Spinal cord (tissue), 10 donors: ENCODE data around the gene IQGAP2. TPM values are rescaled to one million over a fixed set of nuclear protein-coding genes. Genes with fewer than 3 reads are reported as not detected.

Experiments
- DNase-seq, 6 donors: peaks; one replicate each; pipeline versions ENCODE4 v3.0.0 to v3.0.0-alpha.2; 2013 to 2015; ENCODE audit warnings: low spot score in 6 of 6, low read depth in 4 of 6
- H3K27ac ChIP-seq: one replicate; pipeline ENCODE4 v1.5.1; 2013; ENCODE audit warnings: low read depth, low read length, control low read depth
- H3K27me3 ChIP-seq: one replicate; pipeline ENCODE4 v1.6.1; 2013; ENCODE audit warnings: low read length; ENCODE audit not compliant: control insufficient read depth, insufficient read depth
- H3K36me3 ChIP-seq: one replicate; pipeline ENCODE4 v1.6.1; 2013; ENCODE audit warnings: low read length; ENCODE audit not compliant: control insufficient read depth, insufficient read depth
- H3K4me1 ChIP-seq: one replicate; pipeline ENCODE4 v1.6.1; 2013; ENCODE audit warnings: low read length; ENCODE audit not compliant: control insufficient read depth, insufficient read depth
- H3K4me3 ChIP-seq: one replicate; pipeline ENCODE4 v1.5.1; 2013; ENCODE audit warnings: low read depth, low read length, control low read depth
- H3K9me3 ChIP-seq: one replicate; pipeline ENCODE4 v1.6.1; 2013; ENCODE audit warnings: low read length; ENCODE audit not compliant: control insufficient read depth, insufficient read depth
- whole genome bisulfite sequencing: methylation state at CpG from one replicate; pipeline ENCODE4 v1.1.5; 2013; ENCODE audit warnings: missing lambda C conversion rate; ENCODE audit not compliant: insufficient coverage; 5-methylcytosine and 5-hydroxymethylcytosine counted together
- polyA plus RNA-seq, 2 donors: library from polyadenylated mRNA; unstranded; fragments of 120-200 nt; gene quantifications; one replicate each; pipeline ENCODE4 v1.2.1, GENCODE V29; 2013; ENCODE audit not compliant: insufficient read length in 2 of 2
- total RNA-seq, 2 donors: library from RNA; depleted of rRNA in 1 of 2; stranded (reverse); fragments of 120-200 nt in 1 of 2; fragments of >200 nt in 1 of 2; gene quantifications; one replicate each; pipeline versions ENCODE4 v1.2.3 to v1.2.4, GENCODE V29; 2013 to 2014
- donor health status: healthy.

The IQGAP2 gene
- total and polyA plus RNA-seq, 4 donors = 10.5 to 21.6 (median 15.1) TPM

- H3K9me3 ChIP-seq = peaks cover 3% of the 10 kb centered on the region
- H3K27ac ChIP-seq = no peak overlapping the region
- 100% methylated on average over 1 of the region's 11 CpGs for WGBS
- DNase-seq = no peak
- H3K4me1 ChIP-seq = no peaks in the 10 kb centered on the region
- H3K36me3 ChIP-seq = no peaks in the 10 kb centered on the region
- H3K4me3 ChIP-seq = no peak overlapping the region
- no peaks in the 10 kb centered on the region for H3K27me3 ChIP-seq
Observed at GRCh38 chr5:76522103-76522935, 119.2 kb downstream of the IQGAP2 start.

- H3K4me3 ChIP-seq = no peak overlapping the region
- H3K36me3 ChIP-seq = no peaks in the 10 kb centered on the region
- no peaks in the 10 kb centered on the region for H3K27me3 ChIP-seq
- no peaks in the 10 kb centered on the region for H3K9me3 ChIP-seq
- peak overlapping the region; percentile 61 for H3K27ac ChIP-seq
- peak in 1 of 6 donors; percentile 10 for DNase-seq
- H3K4me1 ChIP-seq = no peaks in the 10 kb centered on the region
- no CpG with 5 or more reads among the region's 3 CpGs for WGBS
Observed at GRCh38 chr5:76524101-76524835, 121.2 kb downstream of the IQGAP2 start.

- H3K27ac ChIP-seq = peak overlapping the region; percentile 61
- 15% methylated on average over 2 of the region's 2 CpGs for WGBS
- no peaks in the 10 kb centered on the region for H3K9me3 ChIP-seq
- no peaks in the 10 kb centered on the region for H3K36me3 ChIP-seq
- peak in 2 of 6 donors; percentile 69 to 80 for DNase-seq
- H3K4me1 ChIP-seq = no peaks in the 10 kb centered on the region
- H3K27me3 ChIP-seq = no peaks in the 10 kb centered on the region
- H3K4me3 ChIP-seq = no peak overlapping the region
Observed at GRCh38 chr5:76524868-76525267, 121.8 kb downstream of the IQGAP2 start.

GRCh38 chr5:76525956-76526355, 122.9 kb downstream of the IQGAP2 start:
- no peak for DNase-seq
- Histone ChIP-seq H3K4me1 (no peaks in the 10 kb centered on the region), H3K36me3 (no peaks in the 10 kb centered on the region), H3K4me3 (no peak overlapping the region), H3K27me3 (no peaks in the 10 kb centered on the region), H3K27ac (no peak overlapping the region), H3K9me3 (no peaks in the 10 kb centered on the region)
- no CpG with 5 or more reads among the region's 2 CpGs for WGBS

- peak in 2 of 6 donors; percentile 16 to 35 for DNase-seq
- Histone ChIP-seq H3K36me3 (no peaks in the 10 kb centered on the region), H3K4me3 (no peak overlapping the region), H3K27ac (no peak overlapping the region), H3K9me3 (no peaks in the 10 kb centered on the region), H3K27me3 (no peaks in the 10 kb centered on the region), H3K4me1 (no peaks in the 10 kb centered on the region)
- 45% methylated on average over 1 of the region's 2 CpGs for WGBS
Observed at GRCh38 chr5:76526950-76527583, 124.0 kb downstream of the IQGAP2 start.

GRCh38 chr5:76527685-76528161, 124.6 kb downstream of the IQGAP2 start:
- Histone ChIP-seq H3K4me1 (no peaks in the 10 kb centered on the region), H3K27ac (no peak overlapping the region), H3K4me3 (no peak overlapping the region), H3K36me3 (no peaks in the 10 kb centered on the region), H3K9me3 (no peaks in the 10 kb centered on the region), H3K27me3 (no peaks in the 10 kb centered on the region)
- no peak for DNase-seq
- no CpG with 5 or more reads among the region's 2 CpGs for WGBS

GRCh38 chr5:76528547-76529331, 125.7 kb downstream of the IQGAP2 start:
- Histone ChIP-seq H3K36me3 (no peaks in the 10 kb centered on the region), H3K4me1 (no peaks in the 10 kb centered on the region)
- 100% methylated on average over 2 of the region's 2 CpGs for WGBS

GRCh38 chr5:76529464-76530344, 126.6 kb downstream of the IQGAP2 start:
- no peaks in the 10 kb centered on the region for H3K4me1 ChIP-seq
- no peaks in the 10 kb centered on the region for H3K9me3 ChIP-seq
- DNase-seq = no peak
- no peaks in the 10 kb centered on the region for H3K36me3 ChIP-seq
- no peak overlapping the region for H3K27ac ChIP-seq
- 100% methylated on average over 3 of the region's 10 CpGs for WGBS
- H3K4me3 ChIP-seq = no peak overlapping the region
- H3K27me3 ChIP-seq = no peaks in the 10 kb centered on the region

More at GRCh38 chr5:76528547-76529331, 125.7 kb downstream of the IQGAP2 start:
- H3K4me3 ChIP-seq = no peak overlapping the region
- no peak overlapping the region for H3K27ac ChIP-seq
- no peaks in the 10 kb centered on the region for H3K9me3 ChIP-seq
- H3K27me3 ChIP-seq = no peaks in the 10 kb centered on the region
- no peak for DNase-seq
